Measurements from ENCODE around the gene PDK3.

PDK3 gene

DNA sequence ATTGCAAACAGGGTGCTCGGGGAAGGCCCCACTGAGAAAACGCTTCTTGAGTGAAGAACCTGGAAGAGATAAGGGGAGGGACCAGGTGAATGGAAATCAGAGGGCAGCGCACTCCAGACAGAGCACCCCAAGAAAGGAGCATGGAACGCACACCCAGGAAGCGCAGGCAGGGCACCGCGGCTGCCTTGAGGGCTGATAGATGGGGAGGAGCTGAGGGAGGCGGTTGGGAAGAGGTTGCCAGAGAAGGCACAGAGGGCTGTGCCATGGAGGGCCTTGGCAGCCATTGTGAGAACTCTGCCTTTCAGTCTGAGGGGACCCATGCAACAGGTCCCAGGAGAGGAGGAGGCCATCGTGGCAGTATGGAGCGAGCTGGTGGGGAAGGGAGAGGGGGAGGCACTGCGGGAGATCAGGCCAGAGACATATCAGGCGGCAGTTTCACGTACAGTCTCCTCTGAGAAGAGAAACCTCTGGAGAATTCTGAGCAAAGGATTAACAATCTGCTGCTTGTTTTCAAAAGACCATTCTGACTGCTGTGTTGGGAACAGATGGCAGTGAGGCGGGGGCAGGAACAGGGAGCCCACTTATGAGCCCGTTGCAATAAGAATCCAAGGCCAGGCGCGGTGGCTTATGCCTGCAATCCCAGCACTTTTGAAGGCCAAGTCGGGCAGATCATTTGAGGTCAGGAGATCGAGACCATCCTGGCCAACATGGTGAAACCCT lies 98.4 kb downstream of the PDK3 start:
- DNase-seq, result no peak

DNA sequence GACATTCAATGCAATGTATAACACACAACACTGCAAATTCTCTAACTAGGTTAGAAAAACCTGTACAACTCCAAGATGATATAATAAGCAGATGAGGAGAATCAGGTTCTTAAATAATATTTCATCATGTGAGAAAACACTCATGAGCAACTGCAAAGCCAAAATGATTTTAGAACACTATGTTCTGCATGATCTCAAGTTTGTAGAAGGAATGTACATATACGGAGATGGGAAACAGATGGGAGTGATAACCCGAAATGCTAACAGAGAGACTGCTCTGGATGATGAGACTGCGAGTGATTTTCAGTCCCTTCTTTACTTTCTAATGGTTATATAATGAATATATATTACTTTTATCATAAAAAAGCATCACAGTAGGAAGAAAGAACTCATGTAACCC lies 101.2 kb downstream of the PDK3 start:
- no peak for DNase-seq

DNA sequence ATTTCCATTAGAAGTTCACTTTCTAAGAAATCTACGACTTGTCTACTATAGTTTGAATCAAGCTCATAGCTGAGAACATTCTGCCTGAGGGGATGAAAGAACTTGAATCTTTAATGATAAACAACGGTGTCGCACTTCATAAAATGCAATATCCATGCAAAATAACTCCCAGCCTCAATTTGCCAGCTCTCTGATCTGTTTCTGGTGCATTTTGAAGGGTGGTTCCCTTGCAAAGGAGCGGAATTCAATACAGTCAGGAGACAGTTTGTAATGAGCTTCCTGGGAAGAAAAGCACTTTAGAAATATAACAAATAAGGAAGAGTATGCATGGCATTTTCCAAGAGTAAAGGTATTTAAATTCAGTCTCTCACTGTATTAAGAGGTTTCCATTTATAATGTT lies 102.1 kb downstream of the PDK3 start:
- DNase-seq, result no peak

DNA sequence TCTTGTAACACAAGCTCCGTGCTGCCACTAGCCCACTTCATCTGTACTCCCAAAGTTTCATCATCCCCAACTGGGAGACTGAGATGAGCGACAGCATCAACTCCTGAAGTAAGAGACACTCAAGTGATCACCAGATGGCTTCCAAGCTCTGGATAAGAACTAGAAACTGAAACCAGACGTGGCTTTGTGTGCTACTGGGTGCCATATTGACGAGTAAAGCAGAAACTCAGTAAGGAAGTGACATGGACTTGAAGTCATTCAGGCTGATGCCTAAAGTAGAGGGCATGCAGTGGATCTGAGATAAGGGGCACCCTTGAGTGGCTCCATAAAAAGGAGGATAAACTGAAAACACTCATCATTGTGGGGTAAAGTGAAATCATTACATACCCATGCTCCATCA lies 109.7 kb downstream of the PDK3 start:
- no peak for DNase-seq

DNA sequence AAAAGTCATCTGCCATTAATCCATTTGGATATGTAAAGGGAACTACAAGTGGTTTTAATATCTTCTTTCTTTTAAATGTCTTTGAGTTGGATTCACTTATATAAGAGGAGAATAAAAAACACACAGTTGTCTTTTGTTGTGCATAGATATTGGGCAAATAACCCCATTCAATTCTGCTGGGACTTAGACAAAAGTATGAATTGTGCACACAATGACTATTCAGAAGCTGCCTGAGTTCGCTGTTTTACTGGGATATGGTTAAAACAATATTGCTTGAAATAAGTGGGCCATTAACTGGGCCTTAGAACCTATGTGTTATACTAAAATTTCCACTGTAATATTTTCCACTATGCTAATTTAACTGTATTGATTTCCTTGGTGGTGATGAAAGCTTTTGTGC lies 110.4 kb downstream of the PDK3 start:
- no peak for DNase-seq

DNA sequence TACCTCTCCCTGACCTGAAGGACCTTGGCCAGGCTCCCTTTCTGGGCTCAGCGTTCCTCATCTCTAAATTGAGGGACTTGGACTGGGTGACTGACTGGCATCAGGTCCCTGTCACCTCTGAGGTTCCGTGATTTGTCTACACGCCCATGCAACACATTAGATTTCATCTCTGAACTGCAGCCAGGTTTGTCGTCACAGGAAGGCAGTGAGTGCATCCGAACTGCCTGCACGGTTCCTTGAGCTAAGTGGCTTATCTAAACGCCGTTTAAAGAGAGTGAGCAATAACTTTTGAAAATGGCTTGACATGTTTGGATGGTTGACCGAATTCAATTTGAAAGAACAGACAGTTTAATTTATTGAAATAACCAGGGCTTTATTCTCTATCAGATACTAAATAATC lies 112.0 kb downstream of the PDK3 start:
- no peak for DNase-seq
